DMS53 treated with DMSO at 0.1 percent for 48 hours (cell line): ENCODE results near the gene NBPF20.
A peak's percentile ranks its signal among the peaks of the same experiment; 100 is the strongest.
"Not testable (repeated sequence)": the region's sequence is repeated elsewhere in the genome, so short reads cannot be mapped to it uniquely, and the experiment has no call there.

Experiments
- DNase-seq: peaks from one replicate; lab custom pipeline; 2025; ENCODE audit not compliant: unreplicated experiment; lab: John Stamatoyannopoulos, UW

Gene NBPF20

GRCh38 chr1:145425436-145426029 lies at the start of gene NBPF20:
NBPF20 (minus strand) TSS chr1:145425603; CDS start chr1:145405272, 20,331 bp downstream.
- peak; percentile 67 for DNase-seq

GRCh38 chr1:145474837-145475368 lies 49.5 kb upstream of the NBPF20 start:
- DNase-seq: not testable (repeated sequence)

- DNase-seq: not testable (repeated sequence)
Measured at GRCh38 chr1:145472731-145473130, 47.3 kb upstream of the NBPF20 start.

- DNase-seq: not testable (repeated sequence)
Measured at GRCh38 chr1:145471365-145471764, 46.0 kb upstream of the NBPF20 start.

- peak; percentile 81 for DNase-seq
Measured at GRCh38 chr1:145465405-145466144, 40.2 kb upstream of the NBPF20 start.

GRCh38 chr1:145464708-145465336 lies 39.4 kb upstream of the NBPF20 start:
- DNase-seq: not testable (repeated sequence)

- DNase-seq: not testable (repeated sequence)
Measured at GRCh38 chr1:145464017-145464416, 38.6 kb upstream of the NBPF20 start.

GRCh38 chr1:145460684-145461083 lies 35.3 kb upstream of the NBPF20 start:
- DNase-seq: not testable (repeated sequence)

GRCh38 chr1:145460048-145460447 lies 34.6 kb upstream of the NBPF20 start:
- not testable (repeated sequence) for DNase-seq

- not testable (repeated sequence) for DNase-seq
Measured at GRCh38 chr1:145459591-145459990, 34.2 kb upstream of the NBPF20 start.

GRCh38 chr1:145459063-145459462 lies 33.7 kb upstream of the NBPF20 start:
- not testable (repeated sequence) for DNase-seq

GRCh38 chr1:145454824-145455177 lies 29.4 kb upstream of the NBPF20 start:
- not testable (repeated sequence) for DNase-seq

GRCh38 chr1:145453873-145454823 lies 28.7 kb upstream of the NBPF20 start:
- not testable (repeated sequence) for DNase-seq

GRCh38 chr1:145452506-145452905 lies 27.1 kb upstream of the NBPF20 start:
- DNase-seq: not testable (repeated sequence)

GRCh38 chr1:145451914-145452313 lies 26.5 kb upstream of the NBPF20 start:
- not testable (repeated sequence) for DNase-seq

- not testable (repeated sequence) for DNase-seq
Measured at GRCh38 chr1:145445219-145445618, 19.8 kb upstream of the NBPF20 start.

GRCh38 chr1:145442340-145442739 lies 16.9 kb upstream of the NBPF20 start:
- not testable (repeated sequence) for DNase-seq

- DNase-seq: not testable (repeated sequence)
Measured at GRCh38 chr1:145431363-145432256, 6.2 kb upstream of the NBPF20 start.

- DNase-seq: not testable (repeated sequence)
Measured at GRCh38 chr1:145430830-145431229, 5.4 kb upstream of the NBPF20 start.
